PFSK-1 (cell line): ENCODE data around the gene WNT4.

Experiments
- FOXP2 ChIP-seq: optimal IDR thresholded peaks from 2 replicates; pipeline ENCODE3; 2011; ENCODE audit warnings: borderline replicate concordance, control low read depth, inconsistent platforms; ENCODE audit not compliant: insufficient read depth; ENCODE audit errors: extremely low read length, extremely low read depth
- POLR2AphosphoS5 ChIP-seq: IDR thresholded peaks from 2 replicates; pipeline ENCODE4 v1.6.1; 2012; ENCODE audit warnings: low read depth, mild to moderate bottlenecking, control low read depth, low read length, moderate library complexity
- SIN3A ChIP-seq: IDR thresholded peaks from 2 replicates; pipeline ENCODE4 v1.6.1; 2012; ENCODE audit warnings: mild to moderate bottlenecking, low read length, moderate library complexity, borderline replicate concordance; ENCODE audit not compliant: insufficient read depth
- TAF1 ChIP-seq: IDR thresholded peaks from 2 replicates; pipeline ENCODE4 v1.6.1; 2012; ENCODE audit warnings: low read length, control low read depth, borderline replicate concordance; ENCODE audit not compliant: insufficient read depth
- TF ChIP-seq, protein P1 (sequence below), 2 experiments: IDR thresholded peaks; 2 replicates each; pipeline versions ENCODE4 v1.6.1 to v1.8.0; 2011 to 2012; ENCODE audit warnings: low read depth in 2 of 2, low read length in 2 of 2, control low read depth in 1 of 2, inconsistent platforms in 1 of 2, mild to moderate bottlenecking in 1 of 2, moderate library complexity in 1 of 2; ENCODE audit not compliant: insufficient read depth in 1 of 2

Gene WNT4

GRCh38 chr1:22093513-22093912 is 49.4 kb downstream of the WNT4 start:
- TF ChIP-seq TAF1 (no peak), FOXP2 (no peak), SIN3A (no peak), POLR2AphosphoS5 (no peak)
- TF ChIP-seq, protein P1, sequence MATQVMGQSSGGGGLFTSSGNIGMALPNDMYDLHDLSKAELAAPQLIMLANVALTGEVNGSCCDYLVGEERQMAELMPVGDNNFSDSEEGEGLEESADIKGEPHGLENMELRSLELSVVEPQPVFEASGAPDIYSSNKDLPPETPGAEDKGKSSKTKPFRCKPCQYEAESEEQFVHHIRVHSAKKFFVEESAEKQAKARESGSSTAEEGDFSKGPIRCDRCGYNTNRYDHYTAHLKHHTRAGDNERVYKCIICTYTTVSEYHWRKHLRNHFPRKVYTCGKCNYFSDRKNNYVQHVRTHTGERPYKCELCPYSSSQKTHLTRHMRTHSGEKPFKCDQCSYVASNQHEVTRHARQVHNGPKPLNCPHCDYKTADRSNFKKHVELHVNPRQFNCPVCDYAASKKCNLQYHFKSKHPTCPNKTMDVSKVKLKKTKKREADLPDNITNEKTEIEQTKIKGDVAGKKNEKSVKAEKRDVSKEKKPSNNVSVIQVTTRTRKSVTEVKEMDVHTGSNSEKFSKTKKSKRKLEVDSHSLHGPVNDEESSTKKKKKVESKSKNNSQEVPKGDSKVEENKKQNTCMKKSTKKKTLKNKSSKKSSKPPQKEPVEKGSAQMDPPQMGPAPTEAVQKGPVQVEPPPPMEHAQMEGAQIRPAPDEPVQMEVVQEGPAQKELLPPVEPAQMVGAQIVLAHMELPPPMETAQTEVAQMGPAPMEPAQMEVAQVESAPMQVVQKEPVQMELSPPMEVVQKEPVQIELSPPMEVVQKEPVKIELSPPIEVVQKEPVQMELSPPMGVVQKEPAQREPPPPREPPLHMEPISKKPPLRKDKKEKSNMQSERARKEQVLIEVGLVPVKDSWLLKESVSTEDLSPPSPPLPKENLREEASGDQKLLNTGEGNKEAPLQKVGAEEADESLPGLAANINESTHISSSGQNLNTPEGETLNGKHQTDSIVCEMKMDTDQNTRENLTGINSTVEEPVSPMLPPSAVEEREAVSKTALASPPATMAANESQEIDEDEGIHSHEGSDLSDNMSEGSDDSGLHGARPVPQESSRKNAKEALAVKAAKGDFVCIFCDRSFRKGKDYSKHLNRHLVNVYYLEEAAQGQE (IDR thresholded peaks at IDR 0.05; ENCODE audit: insufficient read depth in 1 of 2, low read depth in 2 of 2, low read length in 2 of 2) = no peak

DNA sequence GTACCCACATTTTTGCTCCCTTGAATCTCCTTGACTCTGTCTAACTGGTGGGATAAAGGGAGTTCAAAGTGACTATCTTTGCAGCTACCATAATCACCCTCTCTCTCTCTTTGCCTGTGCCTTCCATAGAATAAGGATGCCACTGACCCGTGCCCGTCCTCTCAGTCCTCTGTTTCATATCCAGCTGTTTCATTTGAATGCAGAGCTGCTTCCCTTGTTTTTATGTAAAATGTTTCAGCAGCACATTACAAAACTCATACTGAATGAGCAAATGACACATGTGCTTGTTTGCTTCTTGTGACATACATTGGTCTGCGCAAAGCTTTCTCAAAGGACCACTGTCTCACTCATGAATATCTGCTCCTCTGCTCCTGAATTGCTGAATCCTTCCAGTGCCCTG is 52.0 kb downstream of the WNT4 start:
- TF ChIP-seq SIN3A = no peak
- no peak for TF ChIP-seq FOXP2
- no peak for TF ChIP-seq TAF1

GRCh38 chr1:22089787-22090186 is 53.1 kb downstream of the WNT4 start:
- TF ChIP-seq TAF1 (no peak), FOXP2 (no peak), SIN3A (no peak), POLR2AphosphoS5 (no peak)
- TF ChIP-seq, protein P1 (IDR thresholded peaks at IDR 0.05; ENCODE audit: insufficient read depth in 1 of 2, low read depth in 2 of 2, low read length in 2 of 2) = no peak

GRCh38 chr1:22089134-22089571 is 53.7 kb downstream of the WNT4 start:
- no peak for TF ChIP-seq TAF1
- TF ChIP-seq, protein P1 (IDR thresholded peaks at IDR 0.05; ENCODE audit: insufficient read depth in 1 of 2, low read depth in 2 of 2, low read length in 2 of 2) = no peak
- TF ChIP-seq POLR2AphosphoS5 = no peak
- no peak for TF ChIP-seq FOXP2
- no peak for TF ChIP-seq SIN3A

GRCh38 chr1:22088331-22088730 is 54.6 kb downstream of the WNT4 start:
- TF ChIP-seq SIN3A = no peak
- TF ChIP-seq TAF1 = no peak

- TF ChIP-seq FOXP2 (no peak), POLR2AphosphoS5 (no peak), SIN3A (no peak), TAF1 (no peak)
- TF ChIP-seq, protein P1 (IDR thresholded peaks at IDR 0.05; ENCODE audit: insufficient read depth in 1 of 2, low read depth in 2 of 2, low read length in 2 of 2) = no peak
Observed at GRCh38 chr1:22080191-22080590, 62.7 kb downstream of the WNT4 start.
